Measurements from ENCODE around the gene TMEM200B.
"Not testable (repeated sequence)": the region's sequence is repeated elsewhere in the genome, so short reads cannot be mapped to it uniquely, and the experiment has no call there.

Gene TMEM200B

GRCh38 chr1:29112705-29113412, 10.8 kb downstream of the TMEM200B start:
- no peak for DNase-seq (ENCODE audit: low read depth, low spot score)

DNA sequence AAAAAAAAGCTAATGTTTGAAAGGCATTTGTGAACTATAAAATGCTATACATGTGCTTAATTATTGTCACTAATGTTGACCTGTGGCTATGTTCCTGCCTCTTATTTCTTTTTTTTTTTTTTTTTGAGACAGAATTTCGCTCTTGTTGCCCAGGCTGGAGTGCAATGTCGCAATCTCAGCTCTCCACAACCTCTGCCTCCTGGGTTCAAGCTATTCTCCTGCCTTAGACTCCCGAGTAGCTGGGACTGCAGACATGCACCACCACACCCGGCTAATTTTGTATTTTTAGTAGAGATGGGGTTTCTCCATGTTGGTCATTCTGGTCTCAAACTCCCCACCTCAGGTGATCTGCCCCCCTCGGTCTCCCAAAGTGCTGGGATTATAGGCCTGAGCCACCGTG, 15.7 kb downstream of the TMEM200B start:
- not testable (repeated sequence) for DNase-seq (ENCODE audit: low read depth, low spot score)

DNA sequence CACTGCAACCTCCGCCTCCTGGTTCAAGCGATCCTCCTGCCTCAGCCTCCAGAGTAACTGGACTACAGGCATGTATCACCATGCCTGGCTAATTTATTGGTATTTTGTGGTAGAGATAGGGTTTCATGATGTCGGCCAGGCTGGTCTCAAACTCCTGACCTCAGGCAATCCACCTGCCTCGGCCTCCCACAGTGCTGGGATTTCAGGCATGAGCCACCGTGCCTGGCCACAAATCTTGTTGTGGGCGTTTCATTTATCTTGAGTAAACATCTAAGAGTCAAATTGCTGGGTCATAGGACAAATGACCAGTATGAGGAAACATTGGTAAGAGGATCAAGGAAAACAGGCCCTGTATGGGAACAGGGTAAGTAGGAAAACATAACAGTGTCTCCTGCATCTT, 17.9 kb downstream of the TMEM200B start:
- no peak for DNase-seq (ENCODE audit: low read depth, low spot score)

GRCh38 chr1:29100487-29100886, 23.2 kb downstream of the TMEM200B start:
- DNase-seq (ENCODE audit: low read depth, low spot score), result no peak

- DNase-seq (ENCODE audit: low read depth, low spot score), result no peak
Measured at GRCh38 chr1:29099286-29099685, 24.4 kb downstream of the TMEM200B start.

- no peak for DNase-seq (ENCODE audit: low read depth, low spot score)
Measured at GRCh38 chr1:29096231-29096886, 27.3 kb downstream of the TMEM200B start.

- no peak for DNase-seq (ENCODE audit: low read depth, low spot score)
Measured at GRCh38 chr1:29094954-29095353, 28.7 kb downstream of the TMEM200B start.

GRCh38 chr1:29094433-29094832, 29.3 kb downstream of the TMEM200B start:
- no peak for DNase-seq (ENCODE audit: low read depth, low spot score)

DNA sequence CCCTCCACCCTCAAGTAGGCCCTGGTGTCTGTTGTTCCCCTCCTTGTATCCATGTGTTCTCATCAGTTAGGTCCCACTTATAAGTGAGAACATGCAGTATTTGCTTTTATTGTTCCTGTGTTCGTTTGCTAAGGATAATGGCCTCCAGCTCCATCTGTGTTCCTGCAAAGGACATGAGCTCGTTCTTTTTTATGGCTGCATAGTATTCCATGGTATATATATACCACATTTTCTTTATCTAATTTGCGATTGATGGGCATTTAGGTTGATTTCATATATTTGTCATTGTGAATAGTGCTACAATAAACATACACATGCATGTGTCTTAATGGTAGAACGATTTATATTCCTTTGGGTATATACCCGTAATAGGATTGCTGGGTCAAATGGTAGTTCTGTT, 31.0 kb downstream of the TMEM200B start:
- DNase-seq (ENCODE audit: low read depth, low spot score), result not testable (repeated sequence)

GRCh38 chr1:29090937-29091618, 32.6 kb downstream of the TMEM200B start:
- DNase-seq (ENCODE audit: low read depth, low spot score), result no peak

- DNase-seq (ENCODE audit: low read depth, low spot score), result no peak
Measured at GRCh38 chr1:29084196-29084521, 39.5 kb downstream of the TMEM200B start.

DNA sequence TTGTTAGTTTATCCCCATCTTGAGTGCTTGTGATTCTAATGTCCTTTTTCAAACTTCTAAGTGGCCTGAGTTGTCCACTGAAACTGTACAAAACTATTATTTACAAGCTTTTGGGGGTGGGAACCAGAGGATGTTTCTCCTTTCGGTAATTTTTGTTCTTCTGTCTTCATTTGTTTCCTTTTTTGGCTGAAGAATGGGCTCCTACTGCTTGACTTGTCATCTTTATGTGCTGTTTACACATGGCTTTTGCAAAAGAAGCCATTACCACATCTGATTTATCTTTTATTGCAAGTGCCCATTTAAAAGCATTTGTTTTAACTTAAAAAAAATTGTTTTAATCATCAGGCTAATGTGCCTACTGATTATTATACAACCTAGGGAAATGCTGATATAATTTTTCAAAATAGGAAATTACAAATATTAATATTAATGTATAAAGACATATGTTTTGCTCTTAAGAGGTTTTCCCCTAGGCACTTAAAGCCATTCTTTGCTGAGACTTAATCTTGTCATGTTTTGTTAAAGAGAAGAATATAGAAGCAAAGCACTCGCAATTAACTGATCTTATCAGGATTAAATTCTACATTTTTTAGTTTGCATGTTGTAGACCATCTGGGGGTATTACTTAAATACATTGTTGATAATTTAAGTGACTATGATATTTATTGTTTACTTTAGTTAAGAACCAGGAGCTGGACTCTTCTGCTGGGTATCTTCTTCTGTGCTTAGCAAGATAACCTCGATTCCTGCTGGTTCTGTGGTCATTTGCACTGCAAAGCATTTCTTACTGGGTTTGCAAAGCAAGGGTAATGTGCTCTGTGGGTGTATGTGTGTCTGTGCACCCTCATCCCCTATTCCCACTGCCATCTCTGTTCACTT, 40.1 kb downstream of the TMEM200B start:
- no peak for DNase-seq (ENCODE audit: low read depth, low spot score)

GRCh38 chr1:29082519-29082918, 41.2 kb downstream of the TMEM200B start:
- no peak for DNase-seq (ENCODE audit: low read depth, low spot score)

DNA sequence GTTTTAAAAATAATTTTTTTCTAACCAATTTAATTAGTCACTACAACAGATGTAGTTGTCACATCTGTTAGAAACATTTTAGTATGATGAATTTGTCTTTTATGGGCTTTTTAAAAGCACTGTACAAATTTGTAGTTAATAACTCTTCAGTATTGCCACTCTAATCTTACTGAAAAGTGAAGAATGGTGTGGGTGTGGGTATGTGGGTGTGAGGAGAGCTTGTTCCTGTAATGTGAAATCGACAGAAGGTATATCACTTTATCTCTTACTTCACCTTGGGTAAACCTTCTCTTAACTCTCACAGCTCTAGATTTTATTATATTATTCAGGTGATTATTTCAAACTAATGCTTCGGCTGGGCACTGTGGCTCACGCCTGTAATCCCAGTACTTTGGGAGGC, 42.5 kb downstream of the TMEM200B start:
- DNase-seq (ENCODE audit: low read depth, low spot score), result no peak

DNA sequence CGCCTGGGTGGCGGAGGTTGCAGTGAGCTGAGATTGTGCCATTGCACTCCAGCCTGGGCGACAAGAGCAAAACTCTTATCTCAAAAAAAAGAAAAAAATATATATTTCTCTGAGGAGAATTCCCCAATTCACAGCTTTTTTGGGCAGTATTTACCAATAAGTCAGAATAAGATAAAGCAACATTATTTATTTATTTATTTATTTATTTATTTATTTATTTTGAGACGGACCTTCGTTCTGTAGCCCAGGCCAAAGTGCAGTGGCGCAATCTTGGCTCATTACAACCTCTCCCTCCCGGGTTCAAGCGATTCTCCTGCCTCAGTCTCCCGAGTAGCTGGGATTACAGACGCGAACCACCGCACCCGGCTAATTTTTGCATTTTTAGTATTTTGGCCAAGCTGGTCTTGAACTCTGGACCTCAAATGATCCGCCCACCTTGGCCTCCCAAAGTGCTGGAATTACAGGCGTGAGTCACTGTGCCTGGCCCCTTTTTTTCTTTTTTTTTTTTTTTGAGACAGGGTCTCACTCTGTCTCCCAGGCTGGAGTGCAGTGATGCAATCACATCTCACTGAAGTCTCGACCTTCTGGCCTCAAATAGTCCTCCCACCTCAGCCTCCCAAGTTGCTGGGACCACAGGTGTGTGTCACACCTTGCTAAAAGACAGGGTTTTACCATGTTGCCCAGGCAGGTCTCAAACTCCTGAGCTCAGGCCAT, 43.6 kb downstream of the TMEM200B start:
- not testable (repeated sequence) for DNase-seq (ENCODE audit: low read depth, low spot score)

GRCh38 chr1:29077155-29077554, 46.5 kb downstream of the TMEM200B start:
- DNase-seq (ENCODE audit: low read depth, low spot score), result no peak
